WI38 (cell line): ENCODE data around the gene CENPP.
A peak's percentile ranks its signal among the peaks of the same experiment; 100 is the strongest.

Source experiments
- H3K4me3 ChIP-seq: 2 replicates; pipeline ENCODE4 v1.5.1; 2011; ENCODE audit warnings: low read depth, mild to moderate bottlenecking, control low read depth, low read length
- TF ChIP-seq, protein P1 (sequence below): IDR thresholded peaks from 2 replicates; pipeline ENCODE4 v1.5.1; 2012; ENCODE audit warnings: low read depth, mild to moderate bottlenecking, control low read depth, low read length

Gene CENPP

DNA sequence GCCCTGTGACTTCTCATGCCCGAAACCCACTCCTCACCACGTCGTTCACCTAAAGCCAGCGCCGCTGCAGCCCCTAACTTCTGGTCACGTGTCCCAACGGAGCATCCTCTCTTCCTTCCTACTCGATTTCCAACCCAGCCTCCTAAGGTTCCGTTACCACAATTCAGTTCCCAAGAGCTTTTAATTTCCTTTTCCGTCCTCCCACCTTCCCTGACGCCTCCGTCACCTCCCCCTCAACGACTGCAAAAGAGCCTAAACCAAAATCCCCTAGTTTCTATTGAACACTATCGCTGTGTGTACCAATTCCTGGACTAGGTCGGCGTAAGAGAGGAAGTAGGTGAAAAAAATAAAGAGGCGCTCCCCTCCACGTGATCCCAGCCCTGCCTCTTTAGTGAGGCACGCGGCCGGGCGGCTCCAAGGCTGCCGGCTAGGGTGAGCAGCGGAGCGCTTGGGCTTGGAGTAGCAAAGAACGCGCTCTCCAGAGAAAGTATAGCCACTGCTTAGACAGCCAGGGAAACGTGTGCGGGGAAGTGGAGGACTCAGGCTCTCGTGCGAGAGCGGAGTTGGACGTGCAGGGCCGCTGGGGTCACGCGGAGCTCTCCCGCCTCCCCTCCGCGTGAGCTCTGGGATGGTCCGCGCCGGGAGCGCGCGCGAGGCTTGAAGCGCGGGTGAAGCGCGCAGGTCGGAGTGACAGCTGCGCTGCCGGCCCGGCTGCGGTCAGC, at the start of gene CENPP, which contains the start of gene NOL8:
Gene CENPP (plus strand): TSS at position 685 of the 722 bp plus-strand sequence.
Gene NOL8 (minus strand): TSS at position 82 of the 722 bp plus-strand sequence. CDS start 1,189 bp downstream, outside the sequence.
- H3K4me3 ChIP-seq = peak within 1 kb of the TSS; percentile 94
- TF ChIP-seq, protein P1, sequence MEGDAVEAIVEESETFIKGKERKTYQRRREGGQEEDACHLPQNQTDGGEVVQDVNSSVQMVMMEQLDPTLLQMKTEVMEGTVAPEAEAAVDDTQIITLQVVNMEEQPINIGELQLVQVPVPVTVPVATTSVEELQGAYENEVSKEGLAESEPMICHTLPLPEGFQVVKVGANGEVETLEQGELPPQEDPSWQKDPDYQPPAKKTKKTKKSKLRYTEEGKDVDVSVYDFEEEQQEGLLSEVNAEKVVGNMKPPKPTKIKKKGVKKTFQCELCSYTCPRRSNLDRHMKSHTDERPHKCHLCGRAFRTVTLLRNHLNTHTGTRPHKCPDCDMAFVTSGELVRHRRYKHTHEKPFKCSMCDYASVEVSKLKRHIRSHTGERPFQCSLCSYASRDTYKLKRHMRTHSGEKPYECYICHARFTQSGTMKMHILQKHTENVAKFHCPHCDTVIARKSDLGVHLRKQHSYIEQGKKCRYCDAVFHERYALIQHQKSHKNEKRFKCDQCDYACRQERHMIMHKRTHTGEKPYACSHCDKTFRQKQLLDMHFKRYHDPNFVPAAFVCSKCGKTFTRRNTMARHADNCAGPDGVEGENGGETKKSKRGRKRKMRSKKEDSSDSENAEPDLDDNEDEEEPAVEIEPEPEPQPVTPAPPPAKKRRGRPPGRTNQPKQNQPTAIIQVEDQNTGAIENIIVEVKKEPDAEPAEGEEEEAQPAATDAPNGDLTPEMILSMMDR = no peak

GRCh38 chr9:92276331-92277032, 49.3 kb upstream of the CENPP start:
- TF ChIP-seq, protein P1 = no peak
- H3K4me3 ChIP-seq = no peak overlapping the region

- no peak overlapping the region for H3K4me3 ChIP-seq
- TF ChIP-seq, protein P1 = no peak
Measured at GRCh38 chr9:92278110-92278509, 47.6 kb upstream of the CENPP start.

DNA sequence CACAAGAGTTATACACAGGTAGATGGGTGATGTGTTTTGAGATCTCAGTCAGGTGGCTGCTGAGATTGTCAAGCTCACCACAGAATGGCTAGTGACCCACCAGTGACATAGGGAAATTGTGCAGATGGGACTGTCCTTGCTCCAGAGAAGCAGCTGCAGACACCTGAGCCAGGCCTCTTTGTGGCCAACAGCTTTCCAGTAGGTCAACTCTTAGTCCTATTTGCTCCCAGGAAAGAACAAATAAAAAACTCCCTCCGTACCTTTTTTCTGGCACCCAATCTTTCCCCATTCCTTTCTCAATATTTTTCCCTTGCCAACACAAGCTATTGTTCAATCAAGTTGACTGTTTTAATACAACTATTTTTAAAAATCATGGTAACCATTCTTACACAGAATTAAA, 46.5 kb upstream of the CENPP start:
- TF ChIP-seq, protein P1 = no peak
- H3K4me3 ChIP-seq = no peak overlapping the region

DNA sequence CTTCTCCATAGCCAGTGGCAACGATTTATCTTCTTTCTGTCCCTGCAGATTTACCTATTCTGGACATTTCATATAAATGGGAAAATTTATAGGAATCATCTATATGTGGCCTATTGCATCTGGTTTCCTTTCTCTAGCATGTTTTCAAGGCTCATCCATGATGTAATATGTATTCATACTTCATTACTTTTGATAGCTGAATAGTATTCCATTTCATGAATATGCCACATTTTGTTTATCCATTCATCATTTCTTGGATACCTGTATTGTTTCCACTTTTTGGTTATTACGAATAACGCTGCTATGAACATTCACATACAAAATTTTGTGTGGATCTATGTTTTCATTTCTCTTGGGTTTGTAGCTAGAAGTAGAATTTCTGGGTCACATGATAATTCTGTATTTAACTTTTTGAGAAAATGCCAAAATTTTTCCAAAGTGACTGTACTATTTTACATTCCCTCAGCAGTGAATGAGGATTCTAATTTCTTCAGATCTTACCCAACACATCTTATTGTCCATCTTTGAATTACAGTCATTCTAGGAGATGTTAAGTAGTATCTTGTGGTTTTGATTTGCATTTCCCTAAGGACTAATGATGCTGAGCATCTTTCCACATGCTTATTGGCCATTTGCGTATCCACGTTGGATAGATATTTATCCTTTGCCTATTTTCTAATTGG, 35.9 kb upstream of the CENPP start:
- TF ChIP-seq, protein P1 = no peak
- no peak overlapping the region for H3K4me3 ChIP-seq

DNA sequence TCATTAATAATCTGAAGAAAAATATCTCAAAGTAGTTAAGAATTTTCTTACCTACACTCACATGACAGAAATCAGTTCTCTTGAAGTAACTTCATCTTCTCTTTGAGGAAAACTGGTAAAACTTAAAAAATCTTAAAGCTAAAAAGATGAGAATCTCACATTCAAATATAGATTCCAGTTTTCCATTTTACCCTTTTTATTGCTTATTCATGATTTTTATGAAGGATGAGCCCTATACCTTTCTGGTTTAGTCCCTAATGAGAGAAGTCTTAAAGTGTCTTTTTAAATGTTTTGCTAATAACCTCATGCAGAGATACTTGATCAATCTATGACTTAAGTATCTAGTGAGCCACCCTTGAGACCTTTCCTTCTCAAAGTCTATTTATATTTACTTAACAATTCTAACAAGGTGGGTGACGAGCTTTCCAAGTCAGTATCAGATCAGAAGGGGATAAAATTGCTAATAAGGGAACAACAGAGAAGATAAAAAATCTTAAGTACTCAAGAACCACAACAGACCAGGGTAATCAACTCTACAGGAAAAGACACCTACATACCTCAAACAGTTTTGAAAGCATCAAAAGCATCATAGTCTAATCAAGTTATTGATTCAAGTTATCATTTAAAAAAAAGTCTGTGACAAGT, 34.8 kb upstream of the CENPP start:
- H3K4me3 ChIP-seq = no peak overlapping the region
- TF ChIP-seq, protein P1 = no peak
